ENCODE measurements around the gene TBX4. TPM values are rescaled to one million over a fixed set of nuclear protein-coding genes. Genes with fewer than 3 reads are reported as not detected.

The TBX4 gene
- polyA plus RNA-seq (2012; ENCODE audit: insufficient read depth, insufficient read length), result not detected

DNA sequence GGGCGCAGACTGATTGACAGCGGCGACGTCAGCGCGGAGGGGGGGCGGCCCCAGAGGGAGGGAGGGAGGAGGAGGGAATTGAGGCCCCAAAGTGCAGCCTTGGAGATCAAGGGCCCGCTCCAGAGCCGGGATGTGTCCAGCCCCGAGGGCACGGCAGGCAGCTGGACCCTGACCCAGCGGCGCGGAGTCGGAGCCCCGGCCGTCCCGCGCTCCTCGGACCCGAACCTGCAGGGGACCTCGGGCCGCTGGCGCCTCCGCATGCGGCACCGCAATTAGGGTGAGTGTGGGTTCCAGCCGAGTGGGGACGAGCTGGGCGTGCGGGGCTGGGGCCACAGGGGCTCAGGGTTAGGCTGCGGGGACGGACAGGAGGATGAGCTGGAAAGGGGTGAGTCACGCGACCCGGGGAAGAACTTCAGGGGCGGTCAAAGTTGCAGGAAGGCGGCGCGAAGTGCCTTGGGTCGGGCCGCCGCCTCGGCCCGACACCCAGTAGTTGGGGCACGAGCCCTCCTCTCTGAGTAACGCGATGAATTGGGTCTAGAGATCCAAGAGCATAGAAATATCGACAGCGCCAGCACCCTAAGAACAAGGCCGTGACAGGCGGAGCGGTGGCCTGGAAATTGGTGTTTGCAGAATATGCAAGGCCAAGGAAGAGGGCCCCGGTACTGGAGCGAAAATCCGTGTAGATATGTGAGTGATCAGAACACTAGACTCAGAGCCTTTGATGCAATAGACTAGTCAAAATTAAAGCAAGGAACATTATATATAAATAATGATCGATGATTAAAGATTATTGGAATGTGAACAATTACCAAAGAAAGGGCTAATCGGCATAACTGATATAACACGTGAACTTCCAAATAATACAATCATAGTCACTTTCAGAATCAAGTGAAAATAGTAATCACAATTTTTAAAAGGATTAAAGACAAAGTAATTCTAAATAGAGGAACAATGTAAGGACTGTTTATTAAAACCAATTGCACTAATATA, at the start of gene TBX4:
Gene TBX4, plus strand, starts transcription at position 122 of the 990 bp plus-strand sequence. CDS start 4,069 bp downstream, outside the sequence.
- no peak for DNase-seq (ENCODE audit: low read depth, low spot score)
- H3K4me3 ChIP-seq (ENCODE audit: low read length), result no peak within 1 kb of the TSS

- no peak for DNase-seq (ENCODE audit: low read depth, low spot score)
- peak overlapping the region; percentile 33 for H3K4me3 ChIP-seq (ENCODE audit: low read length)
These were observed 49.0 kb upstream of the TBX4 start for GRCh38 chr17:61402978-61403800.

DNA sequence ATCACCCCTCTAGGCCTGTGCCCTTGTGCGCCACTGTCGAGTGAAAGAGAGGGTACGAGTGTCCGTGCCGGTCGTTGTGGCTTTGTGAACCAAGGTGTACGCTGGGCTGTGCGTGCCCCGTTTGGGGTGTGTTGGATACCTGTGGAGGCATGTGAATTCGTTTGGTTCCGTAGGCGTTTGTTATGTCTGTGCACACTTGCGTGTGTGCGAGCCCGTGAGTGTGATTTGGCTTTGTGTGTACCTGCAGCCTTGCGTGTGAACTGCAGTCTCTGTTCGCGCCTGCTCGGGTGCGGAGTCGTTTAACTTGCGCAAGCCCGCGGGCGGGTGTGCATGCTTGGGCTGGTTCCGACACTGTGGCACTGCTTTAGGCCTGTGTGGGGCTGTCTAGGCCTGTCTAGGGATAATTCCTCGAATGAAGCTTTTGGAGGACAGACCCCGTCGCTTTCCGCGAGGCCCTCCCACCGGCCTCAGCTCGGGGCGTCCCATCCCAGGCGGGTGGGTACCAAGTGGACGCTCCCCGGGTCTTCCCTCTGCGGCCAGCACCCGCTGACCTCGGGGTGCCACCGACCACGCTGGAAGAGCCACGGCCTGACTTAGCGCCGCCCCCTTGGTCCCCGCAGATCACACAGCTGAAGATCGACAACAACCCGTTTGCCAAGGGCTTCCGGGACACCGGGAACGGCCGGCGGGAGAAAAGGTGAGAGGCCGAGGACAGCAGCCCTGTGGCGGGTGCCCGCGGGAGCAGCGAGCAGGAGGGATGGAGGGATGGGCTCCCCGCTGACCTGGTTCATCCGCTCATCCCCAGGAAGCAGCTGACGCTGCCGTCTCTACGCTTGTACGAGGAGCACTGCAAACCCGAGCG, 48.2 kb upstream of the TBX4 start:
- no peak for DNase-seq (ENCODE audit: low read depth, low spot score)
- H3K4me3 ChIP-seq (ENCODE audit: low read length), result no peak overlapping the region

DNA sequence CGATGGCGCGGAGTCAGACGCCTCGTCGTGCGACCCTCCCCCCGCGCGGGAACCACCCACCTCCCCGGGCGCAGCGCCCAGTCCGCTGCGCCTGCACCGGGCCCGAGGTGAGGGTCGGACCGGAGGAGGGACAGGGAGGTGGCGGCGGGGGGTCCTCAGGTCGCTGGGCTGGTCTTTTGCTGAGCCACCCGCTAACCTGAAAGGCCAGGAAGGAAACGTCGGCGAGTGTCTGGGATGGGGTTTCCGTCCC, 47.6 kb upstream of the TBX4 start:
- H3K4me3 ChIP-seq (ENCODE audit: low read length), result no peak overlapping the region
- DNase-seq (ENCODE audit: low read depth, low spot score), result no peak

GRCh38 chr17:61404913-61405685, 47.1 kb upstream of the TBX4 start:
- no peak overlapping the region for H3K4me3 ChIP-seq (ENCODE audit: low read length)
- DNase-seq (ENCODE audit: low read depth, low spot score), result no peak

- H3K4me3 ChIP-seq (ENCODE audit: low read length), result no peak overlapping the region
- DNase-seq (ENCODE audit: low read depth, low spot score), result no peak
These were observed 46.3 kb upstream of the TBX4 start for GRCh38 chr17:61405686-61406536.

GRCh38 chr17:61406537-61406845, 45.7 kb upstream of the TBX4 start:
- DNase-seq (ENCODE audit: low read depth, low spot score), result no peak
- H3K4me3 ChIP-seq (ENCODE audit: low read length), result no peak overlapping the region

- H3K4me3 ChIP-seq (ENCODE audit: low read length), result no peak overlapping the region
These were observed 45.0 kb upstream of the TBX4 start for GRCh38 chr17:61406971-61407911.

GRCh38 chr17:61408151-61409041, 43.8 kb upstream of the TBX4 start:
- DNase-seq (ENCODE audit: low read depth, low spot score), result no peak

More at GRCh38 chr17:61406971-61407911, 45.0 kb upstream of the TBX4 start:
- no peak for DNase-seq (ENCODE audit: low read depth, low spot score)

DNA sequence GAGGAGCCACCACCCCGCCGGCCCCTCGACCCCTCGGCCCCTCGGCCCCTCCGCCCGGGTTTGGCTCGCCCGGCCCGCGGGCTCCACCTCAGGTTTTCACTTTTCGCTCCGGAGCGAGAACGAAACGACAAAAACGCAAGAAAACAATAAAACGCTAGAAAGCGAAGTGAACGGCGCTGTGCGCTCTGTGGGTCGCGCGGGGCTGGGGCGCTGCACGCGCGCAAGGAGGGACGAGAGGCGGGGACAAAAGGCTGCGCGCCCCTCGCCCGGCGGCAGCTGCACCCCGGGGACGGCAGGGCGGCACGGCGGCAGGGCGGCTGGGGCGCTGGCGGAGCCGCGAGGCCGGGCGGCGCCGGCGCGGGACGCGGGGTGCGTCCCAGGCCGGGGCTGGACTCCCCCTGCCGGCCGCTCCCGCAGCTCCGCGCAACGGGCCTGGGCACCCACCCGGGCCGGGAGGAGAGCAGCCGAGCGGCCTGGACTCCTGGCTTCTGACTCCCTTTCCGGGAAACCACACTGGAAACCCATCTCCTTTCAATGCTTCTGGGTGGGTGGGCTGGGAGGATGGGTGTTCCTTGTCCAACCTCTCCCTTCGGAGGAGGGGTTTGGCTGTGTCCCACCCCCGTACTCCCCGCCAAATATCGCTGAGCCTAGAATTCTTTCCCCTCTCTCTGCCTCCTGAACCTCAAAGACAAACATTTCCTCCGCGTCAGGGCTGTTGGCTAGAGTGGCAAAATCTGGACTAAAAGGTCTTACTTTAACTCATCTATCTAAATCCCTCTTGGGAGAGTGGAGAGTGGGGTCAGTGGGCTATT, 42.7 kb upstream of the TBX4 start:
- no peak overlapping the region for H3K4me3 ChIP-seq (ENCODE audit: low read length)
- DNase-seq (ENCODE audit: low read depth, low spot score), result no peak

More at GRCh38 chr17:61408151-61409041, 43.8 kb upstream of the TBX4 start:
- H3K4me3 ChIP-seq (ENCODE audit: low read length), result no peak overlapping the region

DNA sequence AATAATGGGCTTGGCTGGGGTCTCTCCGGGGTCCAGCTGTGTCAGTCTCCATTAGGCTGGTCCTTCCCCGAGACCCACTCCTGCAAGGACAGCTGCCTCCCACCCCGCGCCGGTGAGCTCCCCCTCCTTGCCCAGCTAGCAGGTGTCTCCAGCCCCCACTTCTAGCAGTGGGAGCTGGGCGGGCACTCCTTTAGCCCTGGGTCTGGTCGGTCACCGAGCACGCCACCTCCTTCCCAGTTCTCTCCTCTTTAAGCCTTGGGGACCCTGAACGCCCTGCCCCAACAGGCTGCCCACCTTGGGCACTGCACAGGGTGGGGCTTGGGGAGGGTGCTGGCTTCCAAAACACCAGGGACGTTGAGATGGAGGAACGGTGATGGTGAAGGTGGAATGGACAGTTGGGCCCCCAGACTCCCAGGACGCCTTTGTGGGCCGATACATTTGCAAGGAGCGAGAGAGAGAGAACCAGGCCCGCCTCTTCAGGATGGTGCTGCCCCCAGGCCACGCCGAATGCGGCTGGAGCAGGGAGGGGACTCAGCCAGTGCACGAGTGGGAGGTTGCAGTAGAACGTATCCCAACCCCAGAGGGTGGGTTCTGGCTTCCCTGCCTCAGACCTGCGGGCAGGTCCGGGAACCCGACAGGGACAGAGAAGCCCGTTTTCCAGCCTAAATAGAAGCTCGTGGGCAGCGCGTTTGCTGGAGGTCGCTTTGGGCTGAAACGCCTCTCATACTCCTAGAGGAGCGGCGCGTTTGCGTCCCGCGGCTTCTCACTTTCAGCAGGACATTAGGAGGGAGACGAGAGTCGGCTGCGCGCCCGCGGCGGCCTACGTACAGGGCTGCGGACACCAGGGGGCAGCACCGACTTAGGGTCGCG, 41.8 kb upstream of the TBX4 start:
- peak; percentile 46 for DNase-seq (ENCODE audit: low read depth, low spot score)
- no peak overlapping the region for H3K4me3 ChIP-seq (ENCODE audit: low read length)

DNA sequence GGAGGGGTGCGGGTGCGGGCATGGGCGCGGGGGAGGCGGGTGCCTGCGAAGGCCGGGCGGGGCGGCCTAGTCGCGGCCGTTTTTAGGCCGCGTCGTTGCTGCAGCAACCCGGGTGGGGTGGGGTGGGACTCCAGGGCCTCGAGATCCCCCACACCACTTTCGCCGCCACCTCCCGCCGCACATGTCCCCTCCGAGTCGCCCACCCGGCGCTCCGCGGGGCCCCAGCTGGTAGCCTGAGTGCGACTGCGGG, 41.3 kb upstream of the TBX4 start:
- peak overlapping the region; percentile 42; the same call in 1 of the 2 replicates for H3K4me3 ChIP-seq (ENCODE audit: low read length)
- no peak for DNase-seq (ENCODE audit: low read depth, low spot score)

GRCh38 chr17:61411261-61412142, 40.7 kb upstream of the TBX4 start:
- H3K4me3 ChIP-seq (ENCODE audit: low read length), result peak overlapping the region; percentile 42
- DNase-seq (ENCODE audit: low read depth, low spot score), result no peak
